HepG2 (cell line): ENCODE results near the gene ARHGEF6. TPM values are rescaled to one million over a fixed set of nuclear protein-coding genes. Genes with fewer than 3 reads are reported as not detected.

Source experiments
- ATAC-seq: fragments of 200-7000 bp; cut with Tn5 transposase; 3 replicates; pipeline ENCODE4 v1.9.1; 2020; ENCODE audit warnings: mild to moderate bottlenecking, moderate library complexity
- BruUV-seq: library from RNA; stranded (reverse); fragments of 400-500 nt; replicated peaks from 2 replicates; lab custom pipeline; 2021; lab: Mats Ljungman, UMichigan
- CTCF ChIA-PET: fragments of 300-600 bp; formaldehyde crosslinking; extraction: SDS; loops from one replicate; lab custom pipeline; 2021; ENCODE audit warnings: low total read pairs, inconsistent platforms, low intra/inter-chr PET ratio; lab: Yijun Ruan, JAX
- POLR2A ChIA-PET: fragments of 350-600 bp; sonication (Branson Sonifier 250); formaldehyde crosslinking; loops from one replicate; lab custom pipeline; 2020; ENCODE audit warnings: antibody characterized with exemption, inconsistent platforms; lab: Yijun Ruan, JAX
- DNase-seq: peaks from one replicate; pipeline ENCODE4 v3.0.0-alpha.2; 2015; ENCODE audit warnings: low spot score
- FAIRE-seq: peaks from 3 replicates; lab custom pipeline; 2011; peaks lifted over from hg19 to GRCh38; lab: Jason Lieb, UNC
- H2AFZ ChIP-seq: one replicate; pipeline ENCODE4 v1.6.1; 2011; ENCODE audit warnings: low read length, inconsistent platforms
- H3K27ac ChIP-seq: fragments of 300-600 bp; 3 replicates; pipeline ENCODE4 v1.8.0; 2011; ENCODE audit warnings: mixed run types, mild to moderate bottlenecking, mixed read lengths, low read length, inconsistent platforms; ENCODE audit not compliant: insufficient read depth; ENCODE audit errors: extremely low read length
- H3K27me3 ChIP-seq, 2 experiments: fragments of 200-600 bp in 1 of 2; 2 replicates in 1 of 2; 3 replicates in 1 of 2; pipeline versions ENCODE4 v1.6.0 to v1.8.0; 2011; ENCODE audit warnings: low read length in 2 of 2, mild to moderate bottlenecking in 2 of 2, moderate library complexity in 2 of 2, inconsistent platforms in 1 of 2; ENCODE audit not compliant: insufficient read depth in 2 of 2, control insufficient read depth in 1 of 2
- H3K36me3 ChIP-seq, 2 experiments: fragments of 200-600 bp in 1 of 2; replicated peaks in 1 of 2; 2 replicates in 1 of 2; 3 replicates in 1 of 2; pipeline versions ENCODE4 v1.5.1 to v1.8.0; 2011; ENCODE audit warnings: low read length in 2 of 2, inconsistent platforms in 1 of 2; ENCODE audit not compliant: insufficient read depth in 2 of 2, control insufficient read depth in 1 of 2
- H3K4me1 ChIP-seq: 2 replicates; pipeline ENCODE4 v1.5.1; 2012; ENCODE audit warnings: low read length, inconsistent platforms; ENCODE audit not compliant: insufficient read depth
- H3K4me2 ChIP-seq: 2 replicates; pipeline ENCODE4 v1.6.0; 2011; ENCODE audit warnings: low read depth, low read length, inconsistent platforms
- H3K4me3 ChIP-seq, 3 experiments: fragments of 200-600 bp in 1 of 3; sonication (generic), shearing (Covaris generic) in 1 of 3; replicated peaks in 1 of 3; 2 replicates each; pipeline ENCODE4 v1.5.1; 2011 to 2016; ENCODE audit warnings: low read length in 3 of 3, inconsistent platforms in 2 of 3, low read depth in 2 of 3, mild to moderate bottlenecking in 2 of 3, control low read depth in 1 of 3, mixed read lengths in 1 of 3; ENCODE audit not compliant: insufficient read depth in 1 of 3
- H3K79me2 ChIP-seq: one replicate; pipeline ENCODE4 v1.6.1; 2011; ENCODE audit warnings: low read length, inconsistent platforms; ENCODE audit not compliant: insufficient read depth
- H3K9ac ChIP-seq: 2 replicates; pipeline ENCODE4 v1.6.0; 2011; ENCODE audit warnings: mild to moderate bottlenecking, low read depth, low read length, inconsistent platforms; ENCODE audit not compliant: insufficient read depth
- H3K9me3 ChIP-seq: 2 replicates; pipeline ENCODE4 v1.5.1; 2012; ENCODE audit warnings: mild to moderate bottlenecking, low read length
- H4K20me1 ChIP-seq: 2 replicates; pipeline ENCODE4 v1.6.0; 2011; ENCODE audit warnings: inconsistent platforms, mild to moderate bottlenecking, low read length, moderate library complexity; ENCODE audit not compliant: insufficient read depth
- AKAP8 ChIP-seq: sonication (generic); formaldehyde crosslinking; IDR thresholded peaks from 2 replicates; pipeline ENCODE4 v1.5.1; 2020; ENCODE audit warnings: mild to moderate bottlenecking, missing genetic modification reagents
- ARID2 ChIP-seq: sonication (generic); formaldehyde crosslinking; IDR thresholded peaks from 2 replicates; pipeline ENCODE4 v1.8.1; 2022; ENCODE audit warnings: mild to moderate bottlenecking, missing genetic modification reagents, borderline replicate concordance
- CEBPB ChIP-seq: IDR thresholded peaks from 2 replicates; pipeline ENCODE4 v1.6.1; 2011; ENCODE audit warnings: low read depth, low read length, improper control_type of control experiment, borderline replicate concordance
- ELF3 ChIP-seq: IDR thresholded peaks from 2 replicates; pipeline ENCODE4 v1.6.1; 2016; ENCODE audit warnings: missing genetic modification reagents, missing compliant biosample characterization
- FOXA3 ChIP-seq: IDR thresholded peaks from 2 replicates; pipeline ENCODE4 v1.6.1; 2016; ENCODE audit warnings: missing genetic modification reagents, missing compliant biosample characterization
- KDM2A ChIP-seq: sonication (generic); formaldehyde crosslinking; IDR thresholded peaks from 2 replicates; pipeline ENCODE4 v1.4.0; 2020; ENCODE audit warnings: low read depth, missing genetic modification reagents, borderline replicate concordance
- KLF15 ChIP-seq: sonication (generic); formaldehyde crosslinking; IDR thresholded peaks from 2 replicates; pipeline ENCODE4 v1.8.1; 2023; ENCODE audit warnings: borderline replicate concordance, mild to moderate bottlenecking, inconsistent platforms, missing genetic modification reagents, mixed read lengths
- MNT ChIP-seq: fragments of 450-650 bp; IDR thresholded peaks from 2 replicates; pipeline ENCODE4 v1.6.1; 2016
- NR2F6 ChIP-seq, 2 experiments: IDR thresholded peaks; 2 replicates each; pipeline ENCODE4 v1.6.1; 2016; ENCODE audit warnings: antibody characterized with exemption in 1 of 2, mild to moderate bottlenecking in 1 of 2
- SMARCC2 ChIP-seq: fragments of 450-650 bp; IDR thresholded peaks from 2 replicates; pipeline ENCODE4 v1.6.1; 2017; ENCODE audit warnings: antibody characterized with exemption, mild to moderate bottlenecking
- TIGD3 ChIP-seq: sonication (generic); formaldehyde crosslinking; IDR thresholded peaks from 2 replicates; pipeline ENCODE4 v1.5.1; 2020; ENCODE audit warnings: mild to moderate bottlenecking, missing genetic modification reagents, borderline replicate concordance
- ZBTB3 ChIP-seq: sonication (generic); formaldehyde crosslinking; IDR thresholded peaks from 2 replicates; pipeline ENCODE4 v1.4.0; 2020; ENCODE audit warnings: low read depth, mild to moderate bottlenecking, moderate library complexity, missing genetic modification reagents, borderline replicate concordance
- ZBTB8A ChIP-seq: sonication (generic); formaldehyde crosslinking; IDR thresholded peaks from 2 replicates; pipeline ENCODE4 v1.4.0; 2020; ENCODE audit warnings: mild to moderate bottlenecking, low read depth, missing genetic modification reagents, borderline replicate concordance
- ZNF335 ChIP-seq: sonication (generic); formaldehyde crosslinking; IDR thresholded peaks from 2 replicates; pipeline ENCODE4 v1.4.0; 2020; ENCODE audit warnings: missing genetic modification reagents
- ZNF678 ChIP-seq: sonication (generic); formaldehyde crosslinking; IDR thresholded peaks from 2 replicates; pipeline ENCODE4 v1.4.0; 2020; ENCODE audit warnings: mild to moderate bottlenecking, missing genetic modification reagents
- ZNF775 ChIP-seq: sonication (generic); formaldehyde crosslinking; IDR thresholded peaks from 2 replicates; pipeline ENCODE4 v1.4.0; 2020; ENCODE audit warnings: missing genetic modification reagents, mild to moderate bottlenecking, moderate library complexity, borderline replicate concordance
- WGBS: methylation state at CpG from one replicate; pipeline ENCODE4 v1.1.6; 2017; ENCODE audit warnings: low lambda C conversion rate; 5-methylcytosine and 5-hydroxymethylcytosine counted together
- in situ Hi-C: cut with HindIII; loops from 2 replicates; pipeline ENCODE4 v1.10.0; 2017; ENCODE audit warnings: low pct_unique_long_range_greater_than_20kb; ENCODE audit not compliant: extremely low pct_ligation_motif_present
- intact Hi-C: fragments of 100-400 bp; cut with micrococcal nuclease; formaldehyde crosslinking; loops from one replicate; pipeline ENCODE4 v1.10.0; 2022; ENCODE audit not compliant: unreplicated experiment
- polyA plus RNA-seq, 8 experiments: library from polyadenylated mRNA; depleted of rRNA in 3 of 8; stranded (reverse) in 7 of 8; unstranded in 1 of 8; fragments of >200 nt; fragmentation: Illumina TruSeq in 4 of 8; extraction: Trizol in 4 of 8; gene quantifications; 2 replicates each; pipeline versions ENCODE4 v1.2.1 to v1.2.3, GENCODE V29; 2011 to 2016; ENCODE audit warnings: low read depth in 4 of 8, missing spikeins in 1 of 8, mixed read lengths in 1 of 8; ENCODE audit not compliant: insufficient read depth in 1 of 8
- total RNA-seq, 5 experiments: library from RNA; depleted of rRNA; stranded (reverse); fragments of >200 nt; fragmentation: Illumina TruSeq; extraction: Trizol; gene quantifications; 2 replicates each; pipeline ENCODE4 v1.2.3, GENCODE V29; 2016; ENCODE audit warnings: low read depth in 1 of 5

The ARHGEF6 gene
- total and polyA plus RNA-seq, 2 of the 13 experiments (the other 11 are each of a cell fraction or from before 2014, with no cell fraction given): 0.03 TPM; not detected in 1

GRCh38 chrX:136666088-136666487, 114.6 kb downstream of the ARHGEF6 start (continued):
- TF ChIP-seq TIGD3 (CRISPR knock-in tag): no peak
- TF ChIP-seq ZNF335: no peak
- no peak for TF ChIP-seq FOXA3 (CRISPR knock-in tag)
- TF ChIP-seq ZNF775: no peak
- TF ChIP-seq ARID2: no peak

- Histone ChIP-seq H3K4me1 (no peaks in the 10 kb centered on the region), H4K20me1 (no peaks in the 10 kb centered on the region), H3K9ac (no peak overlapping the region), H3K4me3 (no peak overlapping the region), H3K79me2 (no peaks in the 10 kb centered on the region), H3K4me2 (no peak overlapping the region), H3K36me3 (no peaks in the 10 kb centered on the region), H3K27me3 (no peaks in the 10 kb centered on the region), H3K27ac (no peak overlapping the region), H2AFZ (no peak overlapping the region), H3K9me3 (no peaks in the 10 kb centered on the region)
- intact Hi-C loops (no loop called here), in situ Hi-C loops (no loop called here)
- ChIA-PET CTCF (no interaction called here), POLR2A (no interaction called here)
- no peak for ATAC-seq
- no TSS peak for BruUV-seq
- no peak for DNase-seq
- TF ChIP-seq CEBPB (no peak), KLF15 (CRISPR knock-in tag) (no peak), KDM2A (no peak), NR2F6 (IDR thresholded peaks at IDR 0.05) (no peak), NR2F6 (CRISPR knock-in tag; IDR thresholded peaks at IDR 0.05) (no peak), AKAP8 (CRISPR knock-in tag) (no peak), ZNF678 (CRISPR knock-in tag) (no peak), ELF3 (no peak), ZBTB3 (CRISPR knock-in tag) (no peak), MNT (no peak), SMARCC2 (no peak), ZBTB8A (CRISPR knock-in tag) (no peak)
- TF ChIP-seq, all 625 proteins: peak for 0
- 12% methylated on average over 6 of the region's 6 CpGs for WGBS
- FAIRE-seq: no peak
Measured at GRCh38 chrX:136665258-136665900, 115.4 kb downstream of the ARHGEF6 start.
